GM10248 (cell line): Measurements from ENCODE around the gene VAT1L.

Experiments
- CTCF ChIA-PET: fragments of 300-600 bp; sonication (Branson Sonifier 250); formaldehyde crosslinking; extraction: SDS; loops from one replicate; lab custom pipeline; 2021; ENCODE audit warnings: antibody characterized with exemption; lab: Yijun Ruan, JAX
- POLR2A ChIA-PET: fragments of 350-650 bp; sonication (Branson Sonifier 250); formaldehyde crosslinking; extraction: SDS; loops from one replicate; lab custom pipeline; 2020; ENCODE audit warnings: antibody characterized with exemption; lab: Yijun Ruan, JAX
- DNase-seq: peaks from one replicate; pipeline ENCODE4 v3.0.0; 2012; ENCODE audit errors: extremely low spot score
- TF ChIP-seq, protein P1 (sequence below): IDR thresholded peaks from 2 replicates; pipeline ENCODE4 v1.5.1; 2012; ENCODE audit warnings: mild to moderate bottlenecking, low read depth; ENCODE audit errors: extremely low read depth, missing control alignments, control extremely low read depth

Gene VAT1L

DNA sequence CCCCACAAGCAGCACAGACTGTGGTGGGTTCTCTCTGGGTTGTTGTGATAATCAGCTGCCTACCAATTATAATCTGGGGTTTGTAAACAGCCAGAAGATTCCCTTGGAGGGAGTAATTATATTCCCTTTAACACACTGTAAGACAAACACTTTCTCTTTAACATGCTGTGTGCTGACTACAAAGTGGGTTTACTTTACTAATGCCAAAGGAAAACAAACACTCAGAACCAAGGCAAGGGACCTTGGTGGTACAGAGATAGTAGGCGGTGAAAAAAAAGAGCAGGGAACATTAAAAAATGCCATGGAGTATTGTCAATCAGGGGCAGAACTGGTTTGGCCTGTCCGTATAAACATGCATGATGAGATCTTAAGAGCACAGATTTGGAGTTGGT lies 3.0 kb upstream of the VAT1L start:
- TF ChIP-seq, protein P1, sequence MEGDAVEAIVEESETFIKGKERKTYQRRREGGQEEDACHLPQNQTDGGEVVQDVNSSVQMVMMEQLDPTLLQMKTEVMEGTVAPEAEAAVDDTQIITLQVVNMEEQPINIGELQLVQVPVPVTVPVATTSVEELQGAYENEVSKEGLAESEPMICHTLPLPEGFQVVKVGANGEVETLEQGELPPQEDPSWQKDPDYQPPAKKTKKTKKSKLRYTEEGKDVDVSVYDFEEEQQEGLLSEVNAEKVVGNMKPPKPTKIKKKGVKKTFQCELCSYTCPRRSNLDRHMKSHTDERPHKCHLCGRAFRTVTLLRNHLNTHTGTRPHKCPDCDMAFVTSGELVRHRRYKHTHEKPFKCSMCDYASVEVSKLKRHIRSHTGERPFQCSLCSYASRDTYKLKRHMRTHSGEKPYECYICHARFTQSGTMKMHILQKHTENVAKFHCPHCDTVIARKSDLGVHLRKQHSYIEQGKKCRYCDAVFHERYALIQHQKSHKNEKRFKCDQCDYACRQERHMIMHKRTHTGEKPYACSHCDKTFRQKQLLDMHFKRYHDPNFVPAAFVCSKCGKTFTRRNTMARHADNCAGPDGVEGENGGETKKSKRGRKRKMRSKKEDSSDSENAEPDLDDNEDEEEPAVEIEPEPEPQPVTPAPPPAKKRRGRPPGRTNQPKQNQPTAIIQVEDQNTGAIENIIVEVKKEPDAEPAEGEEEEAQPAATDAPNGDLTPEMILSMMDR = no peak
- ChIA-PET CTCF (interaction anchor here (0.8 to 1.8 kb wide), 4 partner anchors 10 to 16 kb away, joined by 3 to 6 read pairs (median 4); no protein-coding TSS in a partner anchor), POLR2A (no interaction called here)
- no peak for DNase-seq

DNA sequence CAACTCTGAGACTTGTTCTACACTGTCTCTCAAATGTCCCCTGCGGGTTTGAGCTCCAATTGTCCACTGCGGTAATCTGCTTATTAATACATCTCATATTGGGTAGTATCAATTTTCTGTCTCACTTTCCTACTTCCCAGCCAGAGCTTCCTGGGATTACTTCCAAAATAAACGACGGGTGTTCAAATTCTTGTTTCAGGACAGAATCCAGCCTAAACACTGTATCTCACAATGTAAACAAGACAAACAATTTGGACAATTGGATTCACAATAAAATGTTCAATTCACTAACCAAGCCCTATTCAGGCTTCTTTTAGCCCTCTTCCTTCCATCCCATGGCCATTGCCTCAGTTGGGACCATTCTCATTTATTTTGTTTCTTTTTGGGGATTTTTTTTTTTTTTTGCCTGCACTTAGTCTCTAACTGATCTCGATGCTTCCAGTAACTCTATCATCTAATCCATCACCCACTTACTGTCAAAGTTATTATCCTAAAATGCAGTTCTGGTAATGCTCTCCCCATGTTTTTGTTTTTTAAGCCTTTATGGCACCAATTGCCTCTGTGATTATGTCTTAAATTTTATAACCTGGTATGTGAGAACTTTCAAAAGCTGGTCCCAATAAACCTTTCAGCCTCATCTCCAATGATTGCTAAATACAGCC lies 2.0 kb upstream of the VAT1L start:
- POLR2A ChIA-PET = no interaction called here
- TF ChIP-seq, protein P1 = no peak
- CTCF ChIA-PET = interaction anchor here (0.8 to 1.8 kb wide), 4 partner anchors 11 to 27 kb away, joined by 3 to 6 read pairs (median 4); no protein-coding TSS in a partner anchor
- no peak for DNase-seq

DNA sequence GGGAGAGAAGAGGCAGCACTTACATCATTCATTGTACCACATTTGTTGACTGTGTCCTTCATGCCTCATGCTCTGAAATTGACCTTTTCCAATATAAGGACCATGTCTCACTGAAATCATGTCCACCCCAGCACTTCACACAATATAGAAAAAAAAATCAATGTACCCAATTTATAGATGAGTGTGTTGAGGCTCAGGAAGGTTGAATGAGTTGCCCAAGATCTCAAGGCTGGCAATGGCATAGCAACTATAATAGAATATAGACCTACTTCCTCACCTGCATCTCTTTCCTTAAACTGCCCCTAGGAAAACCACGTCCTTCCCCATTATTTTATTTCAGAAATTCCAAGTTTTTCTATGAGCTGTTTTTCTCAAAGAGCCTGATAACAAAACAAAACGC lies 912 bp upstream of the VAT1L start:
- ChIA-PET CTCF (no interaction called here), POLR2A (no interaction called here)
- TF ChIP-seq, protein P1 = no peak
- no peak for DNase-seq

DNA sequence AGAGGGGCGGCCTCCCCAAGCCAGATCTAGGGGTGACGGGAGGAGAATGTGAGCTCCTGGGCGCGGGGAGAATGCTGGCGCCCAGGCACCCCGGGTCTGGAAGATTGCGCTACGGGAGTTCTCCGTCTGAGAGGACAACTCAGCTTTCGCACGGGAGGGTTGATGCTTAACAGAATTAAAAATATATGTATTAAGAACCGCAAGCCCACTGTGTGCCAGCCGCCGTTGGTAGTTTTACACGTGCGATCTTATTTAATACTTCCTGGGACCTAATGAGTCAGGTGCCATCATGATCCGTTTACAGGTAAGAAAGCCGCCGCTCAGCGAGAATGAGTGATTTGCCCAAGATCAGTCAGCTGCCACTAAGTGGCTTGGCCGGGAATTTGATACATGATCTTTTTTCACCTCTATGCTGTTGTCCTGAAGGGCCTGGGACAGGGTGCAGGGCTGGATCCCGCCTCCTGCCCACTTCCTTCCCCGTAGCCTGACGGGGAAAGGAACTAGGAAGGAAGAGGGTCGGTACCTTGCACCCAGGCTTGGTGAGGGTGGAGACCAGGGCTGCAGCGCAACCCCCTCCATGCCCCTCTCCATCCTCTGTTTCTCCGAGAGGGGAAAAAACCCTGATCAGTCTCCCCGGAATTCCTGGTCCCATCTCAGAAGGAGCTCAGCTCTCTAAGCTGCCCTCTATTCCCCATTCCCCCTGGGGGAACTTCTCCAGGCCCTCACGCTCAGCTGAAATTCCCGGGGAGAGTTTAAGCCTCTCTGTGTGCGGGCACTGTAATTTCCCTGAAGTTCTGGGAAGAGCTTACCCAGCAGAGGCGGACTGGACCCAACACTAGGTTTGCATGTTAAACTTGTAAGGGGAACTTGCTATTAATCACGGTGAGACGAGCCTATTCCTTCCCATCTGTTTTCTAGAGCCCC lies 983 bp downstream of the VAT1L start:
- CTCF ChIA-PET = interaction anchor here (0.8 to 1.1 kb wide), 4 partner anchors 9 to 16 kb away, joined by 3 to 4 read pairs (median 4); no protein-coding TSS in a partner anchor
- TF ChIP-seq, protein P1 = no peak
- POLR2A ChIA-PET = no interaction called here
- no peak for DNase-seq

DNA sequence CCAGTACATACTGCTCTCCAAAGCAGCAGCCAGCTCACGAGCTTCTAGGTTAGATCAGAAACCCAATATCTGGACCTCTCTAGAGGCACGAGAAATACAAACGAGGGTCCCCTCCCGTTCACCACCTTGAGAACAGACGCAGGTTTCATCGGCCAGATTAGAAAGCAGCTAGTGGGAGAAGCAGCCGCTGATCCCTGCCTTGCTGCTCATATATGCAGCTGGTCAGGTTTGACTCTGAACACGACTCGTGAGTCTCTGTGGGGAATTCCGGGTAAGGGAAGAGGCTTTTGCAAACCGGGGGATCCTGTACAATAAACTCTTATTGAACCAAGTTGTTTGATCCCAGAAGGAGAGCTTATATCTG lies 1.6 kb downstream of the VAT1L start:
- POLR2A ChIA-PET = no interaction called here
- TF ChIP-seq, protein P1 = no peak
- CTCF ChIA-PET = interaction anchor here (0.8 to 1.1 kb wide), 3 partner anchors 9 to 16 kb away, joined by 3 to 4 read pairs (median 3); no protein-coding TSS in a partner anchor
- DNase-seq = no peak

DNA sequence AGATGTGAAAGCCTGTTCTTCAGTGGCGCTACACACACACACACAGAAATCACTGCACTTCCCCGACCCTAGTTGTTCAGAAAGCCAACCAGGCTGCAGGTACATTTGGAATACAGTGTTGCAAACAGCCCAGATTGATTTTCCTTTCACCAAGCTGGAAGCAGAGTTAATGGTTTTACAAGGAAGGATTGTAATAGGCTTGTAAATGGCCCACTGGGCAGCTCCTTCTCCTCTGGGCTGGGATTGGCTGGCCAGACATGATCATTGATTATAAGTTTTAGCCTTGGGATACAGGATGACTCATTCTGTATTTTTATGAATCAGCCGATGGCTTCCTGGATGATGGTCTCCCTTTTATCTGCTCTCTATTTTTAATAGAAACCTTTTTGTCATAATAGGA lies 2.5 kb downstream of the VAT1L start:
- CTCF ChIA-PET = no interaction called here
- TF ChIP-seq, protein P1 = no peak
- POLR2A ChIA-PET = no interaction called here
- no peak for DNase-seq
